ENCODE data around the gene OR6Y1. TPM values are rescaled to one million over a fixed set of nuclear protein-coding genes. Genes with fewer than 3 reads are reported as not detected.

Gene OR6Y1
- total and polyA plus RNA-seq, 2 of the 4 experiments (the other 2 are of a cell fraction): not detected

- Histone ChIP-seq H3K27ac (ENCODE audit: insufficient read depth, low read length) (no peak overlapping the region), H4K5ac (ENCODE audit: low read depth, low read length) (no peak overlapping the region), H3K4ac (ENCODE audit: low read depth, low read length) (no peak overlapping the region), H3K4me1 (ENCODE audit: control insufficient read depth, insufficient read depth, low read length) (no peaks in the 10 kb centered on the region), H2BK20ac (ENCODE audit: low read depth, low read length) (no peak overlapping the region), H3K27me3 (ENCODE audit: control insufficient read depth, insufficient read depth, low read length) (no peaks in the 10 kb centered on the region), H4K20me1 (ENCODE audit: insufficient read depth, low read length) (no peaks in the 10 kb centered on the region), H4K91ac (ENCODE audit: insufficient read depth, low read depth, low read length) (no peak overlapping the region), H3K4me3 (ENCODE audit: insufficient read depth, low read depth, low read length) (no peak overlapping the region), H2BK5ac (ENCODE audit: low read depth, low read length, poor library complexity, severe bottlenecking) (no peak overlapping the region), H2BK15ac (ENCODE audit: low read depth, low read length) (no peak overlapping the region), H3K36me3 (ENCODE audit: control insufficient read depth, insufficient read depth, low read length) (no peaks in the 10 kb centered on the region), H3K4me2 (ENCODE audit: low read depth, low read length) (no peak overlapping the region), H3K9me1 (ENCODE audit: insufficient read depth, low read length) (no peaks in the 10 kb centered on the region), H3K18ac (ENCODE audit: low read depth, low read length) (no peak overlapping the region), H2AK9ac (replicated peaks; ENCODE audit: low read depth, low read length, poor library complexity) (no peak overlapping the region), H3K9ac (ENCODE audit: low read depth, low read length) (no peak overlapping the region), H2BK120ac (ENCODE audit: low read depth, low read length) (no peak overlapping the region), H4K8ac (ENCODE audit: low read depth in 2 of 2, low read length in 2 of 2) (no peak overlapping the region), H3K9me3 (ENCODE audit: control insufficient read depth, insufficient read depth, low read length) (0 out of 2 replicates have a peak, but pooled peaks cover 2% of the 10 kb centered on the region), H3K23ac (ENCODE audit: low read depth, low read length) (no peak overlapping the region), H2AK5ac (ENCODE audit: low read depth, low read length) (no peak overlapping the region), H3K56ac (ENCODE audit: extremely low read depth, insufficient read depth, low read length) (no peak overlapping the region), H3K79me1 (ENCODE audit: low read depth in 1 of 2, low read length in 2 of 2) (no peaks in the 10 kb centered on the region), H3K14ac (replicated peaks; ENCODE audit: low read depth, low read length) (no peak overlapping the region), H2AFZ (replicated peaks; ENCODE audit: low read length, poor library complexity) (no peak overlapping the region)
- no peak for ATAC-seq (ENCODE audit: low read depth)
- TF ChIP-seq ELK1 (IDR thresholded peaks at IDR 0.05; ENCODE audit: borderline replicate concordance, low read depth, low read length): no peak
- TF ChIP-seq USF2 (IDR thresholded peaks at IDR 0.05; ENCODE audit: low read depth, low read length): no peak
- TF ChIP-seq RCOR1 (IDR thresholded peaks at IDR 0.05; ENCODE audit: insufficient replicate concordance, low read length): no peak
- TF ChIP-seq RFX5 (IDR thresholded peaks at IDR 0.05; ENCODE audit: low read depth, low read length): no peak
- no peak for TF ChIP-seq MAZ (IDR thresholded peaks at IDR 0.05; ENCODE audit: borderline replicate concordance, low read depth, low read length)
- TF ChIP-seq MAFK (IDR thresholded peaks at IDR 0.05; ENCODE audit: low read depth, low read length): no peak
- no peak for TF ChIP-seq CHD1 (IDR thresholded peaks at IDR 0.05; ENCODE audit: low read depth, low read length)
- TF ChIP-seq FOS (IDR thresholded peaks at IDR 0.05; ENCODE audit: low read depth, low read length): no peak
- TF ChIP-seq MXI1 (IDR thresholded peaks at IDR 0.05; ENCODE audit: borderline replicate concordance, low read depth, low read length): no peak
- no peak for TF ChIP-seq CEBPB (IDR thresholded peaks at IDR 0.05; ENCODE audit: low read depth, low read length)
- TF ChIP-seq POLR2A (IDR thresholded peaks at IDR 0.05; ENCODE audit: low read depth, low read length): no peak
- TF ChIP-seq SMC3 (IDR thresholded peaks at IDR 0.05; ENCODE audit: low read depth, low read length): no peak
- TF ChIP-seq NFE2L2 (IDR thresholded peaks at IDR 0.05; ENCODE audit: low read depth, low read length): no peak
- TF ChIP-seq RAD21 (IDR thresholded peaks at IDR 0.05; ENCODE audit: low read length): no peak
- no peak for TF ChIP-seq BHLHE40 (IDR thresholded peaks at IDR 0.05; ENCODE audit: low read depth, low read length)
- no peak for TF ChIP-seq CTCF (conservative IDR thresholded peaks at IDR 0.05; ENCODE audit: low read depth, low read length)
- DNase-seq: no peak
- in situ Hi-C loops (cut with MboI; ENCODE audit: low sequenced_read_pairs): no loop called here
- WGBS, 2 experiments (ENCODE audit: extremely low coverage in 2 of 2, insufficient read length in 1 of 2): no CpG with 5 or more reads among the region's 2 CpGs
- BruUV-seq (replicated peaks): no TSS peak
- dilution Hi-C loops (cut with HindIII; ENCODE audit: low sequenced_read_pairs, unreplicated experiment): no loop called here
- intact Hi-C loops (cut with micrococcal nuclease): no loop called here
- CTCF ChIA-PET: no interaction called here
- POLR2A ChIA-PET (ENCODE audit: unreplicated experiment): no interaction called here
Observed at GRCh38 chr1:158564608-158565007, 10.4 kb upstream of the OR6Y1 start.

All from IMR-90 (cell line).